NT2/D1 (cell line): ENCODE results near the gene TROAP.
"Not testable (repeated sequence)": the region's sequence is repeated elsewhere in the genome, so short reads cannot be mapped to it uniquely, and the experiment has no call there.

Experiments used
- DNase-seq: peaks from one replicate; pipeline ENCODE4 v3.0.0-alpha.2; 2011; ENCODE audit warnings: low read depth, low spot score
- H3K27me3 ChIP-seq: 2 replicates; pipeline ENCODE4 v1.6.0; 2011; ENCODE audit warnings: mild to moderate bottlenecking; ENCODE audit not compliant: insufficient read length, insufficient read depth
- H3K36me3 ChIP-seq: 2 replicates; pipeline ENCODE4 v1.6.1; 2011; ENCODE audit warnings: mild to moderate bottlenecking, low read length, mixed read lengths; ENCODE audit not compliant: insufficient read depth, insufficient read length
- H3K4me1 ChIP-seq: 2 replicates; pipeline ENCODE4 v1.5.1; 2011; ENCODE audit not compliant: insufficient read depth, insufficient read length
- H3K4me3 ChIP-seq: 2 replicates; pipeline ENCODE4 v1.5.1; 2011; ENCODE audit warnings: low read depth; ENCODE audit not compliant: insufficient read length
- H3K9ac ChIP-seq: 2 replicates; pipeline ENCODE4 v1.6.0; 2011; ENCODE audit warnings: low read depth; ENCODE audit not compliant: insufficient read length
- H3K9me3 ChIP-seq: 2 replicates; pipeline ENCODE4 v1.5.1; 2011; ENCODE audit warnings: mild to moderate bottlenecking, low read length; ENCODE audit not compliant: insufficient read depth
- SUZ12 ChIP-seq: IDR thresholded peaks from 2 replicates; pipeline ENCODE4 v1.6.1; 2011; ENCODE audit not compliant: insufficient read length, insufficient read depth; ENCODE audit errors: extremely low read depth
- YY1 ChIP-seq: IDR thresholded peaks from 2 replicates; pipeline ENCODE4 v1.6.1; 2011; ENCODE audit not compliant: insufficient read length, insufficient read depth
- ZNF274 ChIP-seq: IDR thresholded peaks from 2 replicates; pipeline ENCODE4 v1.6.1; 2011; ENCODE audit warnings: mild to moderate bottlenecking, low read depth, low read length

Gene TROAP

GRCh38 chr12:49296836-49297694 lies 26.0 kb upstream of the TROAP start:
- H3K36me3 ChIP-seq = no peaks in the 10 kb centered on the region
- peak overlapping the region; percentile 62 for H3K9ac ChIP-seq
- peak; percentile 63 for DNase-seq
- peaks cover 35% of the 10 kb centered on the region for H3K4me1 ChIP-seq
- H3K9me3 ChIP-seq = peaks cover 16% of the 10 kb centered on the region; the same call in 1 of the 2 replicates
- TF ChIP-seq SUZ12 (no peak), ZNF274 (no peak), YY1 (no peak)
- peaks cover 36% of the 10 kb centered on the region for H3K27me3 ChIP-seq
- peak overlapping the region; percentile 47 for H3K4me3 ChIP-seq

GRCh38 chr12:49297695-49298060 lies 25.4 kb upstream of the TROAP start:
- Histone ChIP-seq H3K36me3 (no peaks in the 10 kb centered on the region), H3K9me3 (peaks cover 16% of the 10 kb centered on the region; the same call in 1 of the 2 replicates), H3K9ac (no peak overlapping the region), H3K4me1 (peaks cover 32% of the 10 kb centered on the region), H3K27me3 (peaks cover 36% of the 10 kb centered on the region), H3K4me3 (peak overlapping the region; percentile 13)
- DNase-seq = no peak
- TF ChIP-seq SUZ12 (no peak), ZNF274 (no peak), YY1 (no peak)

GRCh38 chr12:49298160-49298559 lies 24.9 kb upstream of the TROAP start:
- TF ChIP-seq YY1 (no peak), ZNF274 (no peak), SUZ12 (no peak)
- Histone ChIP-seq H3K27me3 (peaks cover 36% of the 10 kb centered on the region), H3K9ac (no peak overlapping the region), H3K4me1 (peaks cover 28% of the 10 kb centered on the region), H3K9me3 (peaks cover 16% of the 10 kb centered on the region; the same call in 1 of the 2 replicates), H3K4me3 (no peak overlapping the region), H3K36me3 (no peaks in the 10 kb centered on the region)
- DNase-seq = no peak

- Histone ChIP-seq H3K9ac (no peak overlapping the region), H3K4me3 (no peak overlapping the region), H3K9me3 (0 out of 2 replicates have a peak, but pooled peaks cover under 1% of the 10 kb centered on the region), H3K4me1 (peaks cover 5% of the 10 kb centered on the region), H3K36me3 (no peaks in the 10 kb centered on the region), H3K27me3 (peaks cover 18% of the 10 kb centered on the region)
- no peak for DNase-seq
- no peak for TF ChIP-seq YY1
These were observed 21.3 kb upstream of the TROAP start for GRCh38 chr12:49301760-49302159.

- Histone ChIP-seq H3K9ac (no peak overlapping the region), H3K9me3 (no peaks in the 10 kb centered on the region), H3K27me3 (no peaks in the 10 kb centered on the region), H3K36me3 (no peaks in the 10 kb centered on the region), H3K4me1 (no peaks in the 10 kb centered on the region), H3K4me3 (no peak overlapping the region)
- no peak for DNase-seq
- TF ChIP-seq YY1 = no peak
- no peak for TF ChIP-seq SUZ12
- no peak for TF ChIP-seq ZNF274
These were observed 18.9 kb upstream of the TROAP start for GRCh38 chr12:49304161-49304560.

- Histone ChIP-seq H3K27me3 (no peaks in the 10 kb centered on the region), H3K9ac (no peak overlapping the region), H3K4me1 (no peaks in the 10 kb centered on the region), H3K36me3 (no peaks in the 10 kb centered on the region), H3K4me3 (no peak overlapping the region), H3K9me3 (no peaks in the 10 kb centered on the region)
- DNase-seq = no peak
- TF ChIP-seq ZNF274 (no peak), SUZ12 (no peak), YY1 (no peak)
These were observed 17.1 kb upstream of the TROAP start for GRCh38 chr12:49305762-49306510.

GRCh38 chr12:49309386-49309785 lies 13.7 kb upstream of the TROAP start:
- Histone ChIP-seq H3K9me3 (no peaks in the 10 kb centered on the region), H3K27me3 (no peaks in the 10 kb centered on the region), H3K9ac (no peak overlapping the region), H3K36me3 (no peaks in the 10 kb centered on the region), H3K4me3 (no peak overlapping the region), H3K4me1 (no peaks in the 10 kb centered on the region)
- DNase-seq = no peak
- TF ChIP-seq YY1 (no peak), ZNF274 (no peak), SUZ12 (no peak)

GRCh38 chr12:49310451-49311000 lies 12.5 kb upstream of the TROAP start:
- not testable (repeated sequence) for H3K4me3 ChIP-seq, H3K36me3 ChIP-seq, H3K9me3 ChIP-seq, H3K27me3 ChIP-seq, H3K4me1 ChIP-seq, H3K9ac ChIP-seq, DNase-seq
